AG10803 (cell line): ENCODE data around the gene ACTN2.

ENCODE experiments used
- DNase-seq: peaks from one replicate; pipeline ENCODE4 v3.0.0; 2010; ENCODE audit warnings: low read depth
- H3K4me3 ChIP-seq: 2 replicates; pipeline ENCODE4 v1.5.1; 2011; ENCODE audit warnings: mild to moderate bottlenecking, low read length, control low read depth
- CTCF ChIP-seq: conservative IDR thresholded peaks from 2 replicates; pipeline ENCODE4 v1.5.1; 2011; ENCODE audit warnings: mild to moderate bottlenecking, low read length, control low read depth, inconsistent platforms

ACTN2 gene

GRCh38 chr1:236809148-236809547, 122.8 kb downstream of the ACTN2 start:
- no peak overlapping the region for H3K4me3 ChIP-seq
- no peak for DNase-seq
- no peak for TF ChIP-seq CTCF

GRCh38 chr1:236810018-236810417, 123.7 kb downstream of the ACTN2 start:
- no peak for TF ChIP-seq CTCF
- no peak for DNase-seq
- H3K4me3 ChIP-seq, result no peak overlapping the region

- no peak for DNase-seq
- H3K4me3 ChIP-seq, result no peak overlapping the region
- no peak for TF ChIP-seq CTCF
These were observed 126.2 kb downstream of the ACTN2 start for GRCh38 chr1:236812334-236813030.
